DMS153 (cell line): ENCODE measurements around the gene SCFD2.
"Not testable (repeated sequence)": the region's sequence is repeated elsewhere in the genome, so short reads cannot be mapped to it uniquely, and the experiment has no call there.

Source experiments
- DNase-seq: peaks from one replicate; lab custom pipeline; 2025; lab: John Stamatoyannopoulos, UW

SCFD2 gene

GRCh38 chr4:53186714-53187358 is 179.0 kb downstream of the SCFD2 start:
- no peak for DNase-seq

- DNase-seq, result no peak
Observed at GRCh38 chr4:53185869-53186585, 179.8 kb downstream of the SCFD2 start.

- DNase-seq, result no peak
Observed at GRCh38 chr4:53183754-53184153, 182.1 kb downstream of the SCFD2 start.

GRCh38 chr4:53177751-53178150 is 188.1 kb downstream of the SCFD2 start:
- DNase-seq, result not testable (repeated sequence)

GRCh38 chr4:53175640-53176039 is 190.2 kb downstream of the SCFD2 start:
- no peak for DNase-seq

- no peak for DNase-seq
Observed at GRCh38 chr4:53174823-53175222, 191.0 kb downstream of the SCFD2 start.

- DNase-seq, result no peak
Observed at GRCh38 chr4:53173576-53173975, 192.3 kb downstream of the SCFD2 start.

- DNase-seq, result no peak
Observed at GRCh38 chr4:53171797-53172196, 194.1 kb downstream of the SCFD2 start.

GRCh38 chr4:53169695-53170617 is 195.9 kb downstream of the SCFD2 start:
- DNase-seq, result no peak

GRCh38 chr4:53168228-53168627 is 197.6 kb downstream of the SCFD2 start:
- no peak for DNase-seq

GRCh38 chr4:53162969-53163368 is 202.9 kb downstream of the SCFD2 start:
- DNase-seq, result no peak

GRCh38 chr4:53161787-53162433 is 204.0 kb downstream of the SCFD2 start:
- DNase-seq, result no peak

GRCh38 chr4:53161051-53161786 is 204.6 kb downstream of the SCFD2 start:
- no peak for DNase-seq

- no peak for DNase-seq
Observed at GRCh38 chr4:53156896-53157295, 209.0 kb downstream of the SCFD2 start.

GRCh38 chr4:53152467-53152866 is 213.4 kb downstream of the SCFD2 start:
- no peak for DNase-seq

- DNase-seq, result no peak
Observed at GRCh38 chr4:53151489-53151788, 214.4 kb downstream of the SCFD2 start.

- DNase-seq, result no peak
Observed at GRCh38 chr4:53150631-53151488, 215.0 kb downstream of the SCFD2 start.

GRCh38 chr4:53147711-53148110 is 218.2 kb downstream of the SCFD2 start:
- DNase-seq, result no peak

GRCh38 chr4:53147197-53147596 is 218.7 kb downstream of the SCFD2 start:
- DNase-seq, result no peak

GRCh38 chr4:53141308-53141707 is 224.6 kb downstream of the SCFD2 start:
- no peak for DNase-seq

GRCh38 chr4:53139256-53139655 is 226.6 kb downstream of the SCFD2 start:
- DNase-seq, result not testable (repeated sequence)
